Cardiac fibroblast (primary cell): Measurements from ENCODE around the gene YJU2.

ENCODE experiments used
- DNase-seq, 2 donors: peaks; one replicate each; pipeline versions ENCODE4 v3.0.0 to v3.0.0-alpha.2; 2010; ENCODE audit warnings: low read depth in 2 of 2
- H3K4me3 ChIP-seq, 2 donors: replicated peaks in 1 of 2; 1 replicate in 1 of 2; 2 replicates in 1 of 2; pipeline ENCODE4 v1.5.1; 2011; ENCODE audit warnings: low read depth in 2 of 2, low read length in 2 of 2, mild to moderate bottlenecking in 2 of 2, moderate library complexity in 1 of 2
- CTCF ChIP-seq: IDR thresholded peaks from one replicate; pipeline ENCODE4 v1.5.1; 2011; ENCODE audit warnings: low read depth, mild to moderate bottlenecking, low read length, inconsistent platforms

YJU2 gene

DNA sequence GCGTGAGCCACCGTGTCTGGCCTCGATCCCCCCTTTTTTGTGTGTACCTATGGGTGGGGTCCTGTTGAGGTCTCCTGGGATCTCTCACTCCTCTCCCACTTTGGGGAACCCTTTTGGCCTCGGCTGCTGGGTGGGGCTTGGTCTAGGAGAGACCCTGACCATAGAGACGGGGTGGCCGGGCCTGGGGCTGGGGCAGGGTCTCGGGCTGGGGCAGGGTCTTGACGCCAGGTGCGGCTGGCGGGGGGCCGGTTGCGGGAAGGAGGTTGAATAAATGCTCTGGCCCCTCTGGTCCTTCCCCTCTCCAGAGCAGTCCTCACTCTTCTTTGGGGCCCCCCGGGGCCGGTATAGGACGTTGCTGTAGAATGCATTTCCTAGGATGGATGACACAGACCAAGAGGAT lies 45.6 kb downstream of the YJU2 start:
- TF ChIP-seq CTCF, result no peak
- DNase-seq, result no peak
- no peak overlapping the region for H3K4me3 ChIP-seq

DNA sequence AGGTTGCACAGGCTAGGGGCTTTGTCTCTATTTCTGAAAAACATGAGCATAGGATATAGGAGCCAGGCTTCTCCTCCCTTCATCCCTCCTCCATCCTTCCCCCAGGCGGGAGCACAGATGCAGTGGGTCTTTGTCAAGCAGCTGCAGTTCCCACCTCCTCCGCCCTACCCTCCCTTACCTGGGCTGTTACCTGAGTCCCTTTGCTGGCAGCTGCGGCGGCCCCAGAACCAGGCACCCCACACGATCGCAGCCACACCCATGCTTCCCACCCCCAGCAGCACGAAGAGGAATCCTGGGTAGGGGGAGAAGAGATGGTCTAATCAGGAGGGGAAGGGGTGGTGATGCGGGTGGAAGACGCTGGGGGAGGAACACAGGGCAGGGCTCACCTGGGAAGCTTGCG lies 47.5 kb downstream of the YJU2 start:
- no peak overlapping the region for H3K4me3 ChIP-seq
- DNase-seq, result no peak
- TF ChIP-seq CTCF, result no peak

GRCh38 chr19:4295972-4296771 lies 49.3 kb downstream of the YJU2 start:
- DNase-seq, result peak in 1 of 2 donors; percentile 50
- TF ChIP-seq CTCF, result no peak
- no peak overlapping the region for H3K4me3 ChIP-seq

- no peak overlapping the region for H3K4me3 ChIP-seq
- no peak for DNase-seq
- no peak for TF ChIP-seq CTCF
Measured at GRCh38 chr19:4297901-4298809, 51.3 kb downstream of the YJU2 start.

DNA sequence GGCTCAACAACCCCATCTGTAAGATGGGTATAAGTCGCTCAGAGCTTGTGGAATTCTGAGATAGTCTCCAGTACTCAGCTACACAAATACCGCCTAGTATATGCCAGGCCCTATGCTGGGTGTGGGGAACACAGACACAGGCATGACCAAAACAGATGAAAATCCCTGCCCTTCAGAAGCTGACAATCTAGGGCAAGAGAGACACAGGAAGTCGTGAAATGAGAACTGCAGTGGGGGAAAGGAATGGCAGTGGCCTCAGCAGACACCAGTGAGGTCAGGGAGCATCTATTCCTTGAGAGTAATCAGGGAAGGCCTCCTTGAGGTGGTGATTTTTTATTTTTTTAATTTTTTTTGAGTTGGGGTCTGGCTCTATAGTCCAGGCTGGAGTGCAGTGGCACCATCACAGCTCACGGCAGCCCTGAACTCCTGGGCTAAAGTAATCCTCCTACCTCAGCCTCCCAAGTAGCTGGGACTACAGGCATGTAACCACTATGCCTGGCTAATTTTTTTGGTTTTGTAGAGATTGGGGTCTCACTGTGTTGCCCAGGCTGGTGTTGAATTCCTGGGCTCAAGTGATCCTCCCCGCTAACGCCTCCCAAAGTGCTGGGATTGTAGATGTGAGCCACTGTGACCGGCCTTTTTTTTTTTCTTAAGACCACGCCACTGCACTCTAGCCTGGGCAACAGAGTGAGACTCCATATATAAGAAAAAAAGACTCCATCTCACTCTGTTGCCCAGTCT lies 52.1 kb downstream of the YJU2 start:
- no peak for DNase-seq
- no peak for TF ChIP-seq CTCF
- no peak overlapping the region for H3K4me3 ChIP-seq

DNA sequence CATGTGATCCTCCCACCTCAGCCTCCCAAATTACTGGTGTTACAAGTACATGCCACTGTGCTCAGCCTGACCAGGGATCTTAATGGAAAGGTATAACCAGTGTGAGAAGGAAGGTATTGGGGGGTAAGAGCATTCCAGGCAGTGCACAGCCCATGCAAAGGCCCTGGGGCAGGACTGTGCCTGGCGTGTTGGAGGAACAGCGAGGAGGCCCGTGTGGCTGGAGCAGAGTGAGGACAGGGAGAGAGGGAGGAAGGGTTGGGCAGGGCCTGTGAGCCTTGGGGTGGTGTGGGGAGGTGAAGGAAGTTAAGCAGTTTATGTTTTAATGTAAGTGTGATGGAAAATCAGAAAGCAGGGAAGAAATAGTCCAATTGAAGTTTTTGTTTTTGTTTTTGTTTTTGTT lies 53.7 kb downstream of the YJU2 start:
- DNase-seq, result no peak
- H3K4me3 ChIP-seq, result no peak overlapping the region
- no peak for TF ChIP-seq CTCF
